Measurements from ENCODE around the gene LRRC70.

Gene LRRC70

GRCh38 chr5:62581836-62582597 is 3.4 kb downstream of the LRRC70 start:
- peak; percentile 27 for DNase-seq (ENCODE audit: low read depth)
- H3K4me3 ChIP-seq (ENCODE audit: control insufficient read depth, low read depth, low read length): no peak overlapping the region

GRCh38 chr5:62584391-62584790 is 5.8 kb downstream of the LRRC70 start:
- TF ChIP-seq CTCF (conservative IDR thresholded peaks at IDR 0.05; ENCODE audit: control insufficient read depth, insufficient read depth, low read depth, low read length): no peak
- DNase-seq (ENCODE audit: low read depth): no peak
- H3K4me3 ChIP-seq (ENCODE audit: control insufficient read depth, low read depth, low read length): no peak overlapping the region

More at GRCh38 chr5:62581836-62582597, 3.4 kb downstream of the LRRC70 start:
- no peak for TF ChIP-seq CTCF (conservative IDR thresholded peaks at IDR 0.05; ENCODE audit: control insufficient read depth, insufficient read depth, low read depth, low read length)

DNA sequence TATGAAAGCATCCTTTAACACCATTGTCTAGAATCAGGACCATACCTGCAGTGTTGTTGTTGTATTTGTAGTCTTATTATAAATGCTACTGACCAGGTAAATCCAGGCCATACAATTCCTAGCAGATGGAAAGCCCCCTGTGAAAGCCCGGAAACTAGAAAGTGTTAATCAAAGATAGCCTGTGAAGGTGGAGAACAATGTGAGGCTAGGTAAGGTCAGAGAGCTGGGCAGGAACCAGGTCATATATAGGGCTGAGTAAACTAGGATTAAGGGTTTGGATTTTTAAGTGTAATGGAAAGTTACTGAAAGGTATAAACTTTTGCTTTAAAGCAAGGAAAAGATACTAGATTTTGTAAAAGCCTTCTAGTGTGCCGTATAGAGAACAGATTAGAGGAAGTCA is 6.7 kb downstream of the LRRC70 start:
- TF ChIP-seq CTCF (conservative IDR thresholded peaks at IDR 0.05; ENCODE audit: control insufficient read depth, insufficient read depth, low read depth, low read length): no peak
- no peak overlapping the region for H3K4me3 ChIP-seq (ENCODE audit: control insufficient read depth, low read depth, low read length)

DNA sequence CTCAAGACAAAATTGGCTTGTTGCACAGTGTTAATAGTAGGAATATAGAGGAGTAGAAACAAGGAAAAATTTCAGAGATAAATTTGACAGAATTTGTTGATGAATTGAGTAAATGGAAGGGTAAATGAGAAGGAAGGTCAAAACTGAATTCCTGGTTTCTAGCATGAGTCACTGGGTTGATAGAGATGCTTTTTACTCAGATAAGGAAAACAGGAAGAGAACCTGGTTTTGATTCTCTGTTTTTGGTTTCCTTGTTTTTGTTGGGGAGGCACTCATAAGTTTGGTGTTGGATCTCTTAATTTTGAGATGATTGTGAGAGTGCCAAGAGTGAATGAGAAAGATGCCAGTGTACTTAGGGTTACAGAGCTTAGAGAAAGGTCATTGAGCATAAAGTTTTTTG is 7.1 kb downstream of the LRRC70 start:
- no peak overlapping the region for H3K4me3 ChIP-seq (ENCODE audit: control insufficient read depth, low read depth, low read length)
- TF ChIP-seq CTCF (conservative IDR thresholded peaks at IDR 0.05; ENCODE audit: control insufficient read depth, insufficient read depth, low read depth, low read length): no peak
- DNase-seq (ENCODE audit: low read depth): no peak

More for the DNA sequence above, 6.7 kb downstream of the LRRC70 start:
- DNase-seq (ENCODE audit: low read depth): no peak

DNA sequence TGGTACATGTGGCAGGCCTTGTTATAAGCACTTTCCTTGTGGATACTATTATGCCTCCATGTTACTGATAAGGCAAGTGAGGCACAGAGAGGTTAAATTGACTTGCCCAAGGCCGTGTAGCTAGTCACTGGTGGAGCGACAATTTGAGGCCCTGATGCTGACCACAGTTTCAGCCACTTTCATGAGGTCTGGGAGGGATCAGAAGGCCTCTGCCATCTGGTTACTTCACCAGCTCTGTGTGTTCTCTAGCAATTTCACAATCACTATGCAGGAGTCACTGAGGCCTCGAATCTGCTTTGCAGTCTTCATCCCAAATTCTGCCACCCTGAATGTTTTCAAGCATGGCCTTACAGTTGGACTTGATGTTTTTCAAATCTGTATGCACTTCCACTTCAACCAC is 9.1 kb downstream of the LRRC70 start:
- H3K4me3 ChIP-seq (ENCODE audit: control insufficient read depth, low read depth, low read length): no peak overlapping the region

GRCh38 chr5:62588668-62589067 is 10.0 kb downstream of the LRRC70 start:
- DNase-seq (ENCODE audit: low read depth): no peak
- no peak overlapping the region for H3K4me3 ChIP-seq (ENCODE audit: control insufficient read depth, low read depth, low read length)
- TF ChIP-seq CTCF (conservative IDR thresholded peaks at IDR 0.05; ENCODE audit: control insufficient read depth, insufficient read depth, low read depth, low read length): no peak

More for the DNA sequence above, 9.1 kb downstream of the LRRC70 start:
- DNase-seq (ENCODE audit: low read depth): peak; percentile 51
- TF ChIP-seq CTCF (conservative IDR thresholded peaks at IDR 0.05; ENCODE audit: control insufficient read depth, insufficient read depth, low read depth, low read length): no peak

All from fibroblast of mammary gland (primary cell).